Glomerular endothelial cell (primary cell): ENCODE data around the gene KISS1. TPM values are rescaled to one million over a fixed set of nuclear protein-coding genes. Genes with fewer than 3 reads are reported as not detected.

Experiments
- DNase-seq: peaks from one replicate; pipeline ENCODE4 v3.0.0-alpha.2; 2011; ENCODE audit warnings: low read depth, low spot score; ENCODE audit errors: extremely low read depth
- total RNA-seq: library from RNA; depleted of rRNA; stranded (reverse); fragments of >200 nt; gene quantifications from 2 replicates; pipeline ENCODE4 v1.2.3, GENCODE V29; 2015

The KISS1 gene
- total RNA-seq, 1 donor from 2014 or later: not detected

- no peak for DNase-seq
These were observed 2.2 kb downstream of the KISS1 start for GRCh38 chr1:204194080-204194479.

GRCh38 chr1:204192589-204193352 is 3.5 kb downstream of the KISS1 start:
- no peak for DNase-seq

GRCh38 chr1:204192046-204192445 is 4.2 kb downstream of the KISS1 start:
- no peak for DNase-seq

GRCh38 chr1:204191456-204191855 is 4.8 kb downstream of the KISS1 start:
- no peak for DNase-seq

GRCh38 chr1:204190212-204191211 is 5.8 kb downstream of the KISS1 start:
- no peak for DNase-seq

GRCh38 chr1:204188959-204189639 is 7.2 kb downstream of the KISS1 start:
- no peak for DNase-seq

- DNase-seq: no peak
These were observed 9.7 kb downstream of the KISS1 start for GRCh38 chr1:204186597-204186996.

GRCh38 chr1:204181116-204181515 is 15.2 kb downstream of the KISS1 start:
- no peak for DNase-seq

- DNase-seq: no peak
These were observed 16.2 kb downstream of the KISS1 start for GRCh38 chr1:204180133-204180532.

- DNase-seq: no peak
These were observed 17.6 kb downstream of the KISS1 start for GRCh38 chr1:204178487-204179281.

- no peak for DNase-seq
These were observed 19.2 kb downstream of the KISS1 start for GRCh38 chr1:204177133-204177532.

- DNase-seq: no peak
These were observed 20.2 kb downstream of the KISS1 start for GRCh38 chr1:204176049-204176448.

GRCh38 chr1:204174958-204175357 is 21.3 kb downstream of the KISS1 start:
- DNase-seq: no peak

GRCh38 chr1:204172404-204173029 is 23.8 kb downstream of the KISS1 start:
- DNase-seq: no peak

GRCh38 chr1:204171751-204172178 is 24.5 kb downstream of the KISS1 start:
- peak; percentile 64 for DNase-seq

- DNase-seq: no peak
These were observed 25.7 kb downstream of the KISS1 start for GRCh38 chr1:204170494-204171155.

GRCh38 chr1:204169858-204170257 is 26.4 kb downstream of the KISS1 start:
- no peak for DNase-seq

GRCh38 chr1:204167730-204168129 is 28.6 kb downstream of the KISS1 start:
- no peak for DNase-seq

GRCh38 chr1:204166219-204166618 is 30.1 kb downstream of the KISS1 start, which contains the start of gene REN:
Gene REN, minus strand, starts transcription at chr1:204166337. Its CDS starts 44 bp downstream, at chr1:204166293.
- no peak for DNase-seq
